Measurements from ENCODE around the gene CPNE2.

GRCh38 chr16:57091200-57091974, 996 bp upstream of the CPNE2 start:
- TF ChIP-seq, protein P1, sequence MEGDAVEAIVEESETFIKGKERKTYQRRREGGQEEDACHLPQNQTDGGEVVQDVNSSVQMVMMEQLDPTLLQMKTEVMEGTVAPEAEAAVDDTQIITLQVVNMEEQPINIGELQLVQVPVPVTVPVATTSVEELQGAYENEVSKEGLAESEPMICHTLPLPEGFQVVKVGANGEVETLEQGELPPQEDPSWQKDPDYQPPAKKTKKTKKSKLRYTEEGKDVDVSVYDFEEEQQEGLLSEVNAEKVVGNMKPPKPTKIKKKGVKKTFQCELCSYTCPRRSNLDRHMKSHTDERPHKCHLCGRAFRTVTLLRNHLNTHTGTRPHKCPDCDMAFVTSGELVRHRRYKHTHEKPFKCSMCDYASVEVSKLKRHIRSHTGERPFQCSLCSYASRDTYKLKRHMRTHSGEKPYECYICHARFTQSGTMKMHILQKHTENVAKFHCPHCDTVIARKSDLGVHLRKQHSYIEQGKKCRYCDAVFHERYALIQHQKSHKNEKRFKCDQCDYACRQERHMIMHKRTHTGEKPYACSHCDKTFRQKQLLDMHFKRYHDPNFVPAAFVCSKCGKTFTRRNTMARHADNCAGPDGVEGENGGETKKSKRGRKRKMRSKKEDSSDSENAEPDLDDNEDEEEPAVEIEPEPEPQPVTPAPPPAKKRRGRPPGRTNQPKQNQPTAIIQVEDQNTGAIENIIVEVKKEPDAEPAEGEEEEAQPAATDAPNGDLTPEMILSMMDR (IDR thresholded peaks at IDR 0.05; ENCODE audit: low read depth, low read length, missing input control), result no peak
- TF ChIP-seq RAD21 (IDR thresholded peaks at IDR 0.05) (no peak), ATF3 (IDR thresholded peaks at IDR 0.05) (no peak)
- TF ChIP-seq, protein P2, sequence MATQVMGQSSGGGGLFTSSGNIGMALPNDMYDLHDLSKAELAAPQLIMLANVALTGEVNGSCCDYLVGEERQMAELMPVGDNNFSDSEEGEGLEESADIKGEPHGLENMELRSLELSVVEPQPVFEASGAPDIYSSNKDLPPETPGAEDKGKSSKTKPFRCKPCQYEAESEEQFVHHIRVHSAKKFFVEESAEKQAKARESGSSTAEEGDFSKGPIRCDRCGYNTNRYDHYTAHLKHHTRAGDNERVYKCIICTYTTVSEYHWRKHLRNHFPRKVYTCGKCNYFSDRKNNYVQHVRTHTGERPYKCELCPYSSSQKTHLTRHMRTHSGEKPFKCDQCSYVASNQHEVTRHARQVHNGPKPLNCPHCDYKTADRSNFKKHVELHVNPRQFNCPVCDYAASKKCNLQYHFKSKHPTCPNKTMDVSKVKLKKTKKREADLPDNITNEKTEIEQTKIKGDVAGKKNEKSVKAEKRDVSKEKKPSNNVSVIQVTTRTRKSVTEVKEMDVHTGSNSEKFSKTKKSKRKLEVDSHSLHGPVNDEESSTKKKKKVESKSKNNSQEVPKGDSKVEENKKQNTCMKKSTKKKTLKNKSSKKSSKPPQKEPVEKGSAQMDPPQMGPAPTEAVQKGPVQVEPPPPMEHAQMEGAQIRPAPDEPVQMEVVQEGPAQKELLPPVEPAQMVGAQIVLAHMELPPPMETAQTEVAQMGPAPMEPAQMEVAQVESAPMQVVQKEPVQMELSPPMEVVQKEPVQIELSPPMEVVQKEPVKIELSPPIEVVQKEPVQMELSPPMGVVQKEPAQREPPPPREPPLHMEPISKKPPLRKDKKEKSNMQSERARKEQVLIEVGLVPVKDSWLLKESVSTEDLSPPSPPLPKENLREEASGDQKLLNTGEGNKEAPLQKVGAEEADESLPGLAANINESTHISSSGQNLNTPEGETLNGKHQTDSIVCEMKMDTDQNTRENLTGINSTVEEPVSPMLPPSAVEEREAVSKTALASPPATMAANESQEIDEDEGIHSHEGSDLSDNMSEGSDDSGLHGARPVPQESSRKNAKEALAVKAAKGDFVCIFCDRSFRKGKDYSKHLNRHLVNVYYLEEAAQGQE (IDR thresholded peaks at IDR 0.05), result no peak
